ENCODE data around the gene XKR3.
"Not testable (repeated sequence)": the region's sequence is repeated elsewhere in the genome, so short reads cannot be mapped to it uniquely, and the experiment has no call there.

DNA sequence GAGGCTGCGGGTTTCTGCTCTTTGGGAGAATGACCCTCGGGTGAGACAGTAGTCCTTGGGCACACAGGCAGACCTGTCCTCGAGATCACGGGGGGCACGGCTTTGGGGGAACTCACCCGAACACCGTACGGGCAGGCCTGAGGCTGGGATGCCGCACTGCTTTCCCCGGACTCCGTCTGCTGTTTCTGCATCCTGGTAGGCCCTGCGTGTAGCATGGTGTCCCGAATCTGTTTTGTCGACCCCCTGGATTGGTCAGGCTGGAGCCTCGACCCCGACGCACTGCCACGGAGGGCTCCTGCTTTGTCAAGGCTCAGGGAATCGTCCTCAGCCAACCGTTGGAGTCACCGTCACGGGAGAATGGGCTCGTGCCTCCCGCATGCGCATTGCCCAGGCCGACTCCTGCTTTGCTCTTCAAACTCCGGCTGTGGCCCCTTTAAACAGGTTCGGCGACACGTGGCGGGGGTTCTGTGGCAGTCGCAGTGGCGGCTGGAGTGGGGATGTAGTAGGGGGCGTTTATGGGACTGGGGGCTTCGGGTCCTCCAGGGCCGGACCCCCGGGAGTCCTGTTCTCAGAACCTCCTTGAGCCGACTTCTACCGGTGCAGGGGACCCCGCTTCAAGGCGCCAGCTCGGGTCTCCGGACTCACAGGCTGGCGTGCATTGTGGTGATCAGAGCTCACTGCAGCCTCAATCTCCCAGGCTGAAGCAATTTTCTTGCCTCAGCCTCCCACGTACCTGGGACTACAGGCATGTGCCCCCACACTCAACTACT lies 76.9 kb downstream of the XKR3 start:
- TF ChIP-seq, protein P1, sequence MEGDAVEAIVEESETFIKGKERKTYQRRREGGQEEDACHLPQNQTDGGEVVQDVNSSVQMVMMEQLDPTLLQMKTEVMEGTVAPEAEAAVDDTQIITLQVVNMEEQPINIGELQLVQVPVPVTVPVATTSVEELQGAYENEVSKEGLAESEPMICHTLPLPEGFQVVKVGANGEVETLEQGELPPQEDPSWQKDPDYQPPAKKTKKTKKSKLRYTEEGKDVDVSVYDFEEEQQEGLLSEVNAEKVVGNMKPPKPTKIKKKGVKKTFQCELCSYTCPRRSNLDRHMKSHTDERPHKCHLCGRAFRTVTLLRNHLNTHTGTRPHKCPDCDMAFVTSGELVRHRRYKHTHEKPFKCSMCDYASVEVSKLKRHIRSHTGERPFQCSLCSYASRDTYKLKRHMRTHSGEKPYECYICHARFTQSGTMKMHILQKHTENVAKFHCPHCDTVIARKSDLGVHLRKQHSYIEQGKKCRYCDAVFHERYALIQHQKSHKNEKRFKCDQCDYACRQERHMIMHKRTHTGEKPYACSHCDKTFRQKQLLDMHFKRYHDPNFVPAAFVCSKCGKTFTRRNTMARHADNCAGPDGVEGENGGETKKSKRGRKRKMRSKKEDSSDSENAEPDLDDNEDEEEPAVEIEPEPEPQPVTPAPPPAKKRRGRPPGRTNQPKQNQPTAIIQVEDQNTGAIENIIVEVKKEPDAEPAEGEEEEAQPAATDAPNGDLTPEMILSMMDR (IDR thresholded peaks at IDR 0.05 in 8 of 11, conservative IDR thresholded peaks at IDR 0.05 in 3 of 11) = not testable (repeated sequence)
- not testable (repeated sequence) for TF ChIP-seq POLR2AphosphoS5 (IDR thresholded peaks at IDR 0.05)
